Colonic mucosa (tissue), 4 donors: ENCODE measurements around the gene ACTR3C. TPM values are rescaled to one million over a fixed set of nuclear protein-coding genes. Genes with fewer than 3 reads are reported as not detected.

Source experiments
- DNase-seq: peaks from one replicate; pipeline ENCODE4 v3.0.0-alpha.2; 2020
- H3K27ac ChIP-seq: fragments of 200-600 bp; one replicate; pipeline ENCODE4 v1.8.0; 2021
- H3K27me3 ChIP-seq: fragments of 200-600 bp; one replicate; pipeline ENCODE4 v1.8.0; 2021
- H3K36me3 ChIP-seq: fragments of 200-600 bp; one replicate; pipeline ENCODE4 v1.8.0; 2021
- H3K4me1 ChIP-seq: fragments of 200-600 bp; one replicate; pipeline ENCODE4 v1.8.0; 2021; ENCODE audit warnings: mild to moderate bottlenecking
- H3K4me3 ChIP-seq: fragments of 200-600 bp; one replicate; pipeline ENCODE4 v1.8.0; 2021
- H3K9ac ChIP-seq, 2 donors: one replicate each; pipeline ENCODE4 v1.7.0; 2013; ENCODE audit warnings: control low read depth in 2 of 2, low read depth in 2 of 2, low read length in 2 of 2
- H3K9me3 ChIP-seq: fragments of 200-600 bp; one replicate; pipeline ENCODE4 v1.8.0; 2021
- CTCF ChIP-seq: fragments of 200-600 bp; IDR thresholded peaks from one replicate; pipeline ENCODE4 v1.8.0; 2022; ENCODE audit warnings: antibody characterized with exemption, mild to moderate bottlenecking
- intact Hi-C: fragments of 100-400 bp; cut with DNase I; formaldehyde crosslinking; loops from one replicate; pipeline ENCODE4 v1.14.1; 2022
- total RNA-seq, 2 donors: library from RNA; stranded (reverse); fragmentation: NEBNext Ultra II Directional in 1 of 2; extraction: Animal tissue kit (Norgen Biotek cat#: 25700) in 1 of 2; gene quantifications; one replicate each; pipeline ENCODE4 v1.2.1, GENCODE V29; 2021
- donor health status: healthy.
- donor health status: DM: no; HTN: no; CAD: no.
- donor health status: DM: no; HTN: no; CAD: no.

The ACTR3C gene
- total RNA-seq, 2 donors from 2014 or later: 17.6 to 29.6 TPM

DNA sequence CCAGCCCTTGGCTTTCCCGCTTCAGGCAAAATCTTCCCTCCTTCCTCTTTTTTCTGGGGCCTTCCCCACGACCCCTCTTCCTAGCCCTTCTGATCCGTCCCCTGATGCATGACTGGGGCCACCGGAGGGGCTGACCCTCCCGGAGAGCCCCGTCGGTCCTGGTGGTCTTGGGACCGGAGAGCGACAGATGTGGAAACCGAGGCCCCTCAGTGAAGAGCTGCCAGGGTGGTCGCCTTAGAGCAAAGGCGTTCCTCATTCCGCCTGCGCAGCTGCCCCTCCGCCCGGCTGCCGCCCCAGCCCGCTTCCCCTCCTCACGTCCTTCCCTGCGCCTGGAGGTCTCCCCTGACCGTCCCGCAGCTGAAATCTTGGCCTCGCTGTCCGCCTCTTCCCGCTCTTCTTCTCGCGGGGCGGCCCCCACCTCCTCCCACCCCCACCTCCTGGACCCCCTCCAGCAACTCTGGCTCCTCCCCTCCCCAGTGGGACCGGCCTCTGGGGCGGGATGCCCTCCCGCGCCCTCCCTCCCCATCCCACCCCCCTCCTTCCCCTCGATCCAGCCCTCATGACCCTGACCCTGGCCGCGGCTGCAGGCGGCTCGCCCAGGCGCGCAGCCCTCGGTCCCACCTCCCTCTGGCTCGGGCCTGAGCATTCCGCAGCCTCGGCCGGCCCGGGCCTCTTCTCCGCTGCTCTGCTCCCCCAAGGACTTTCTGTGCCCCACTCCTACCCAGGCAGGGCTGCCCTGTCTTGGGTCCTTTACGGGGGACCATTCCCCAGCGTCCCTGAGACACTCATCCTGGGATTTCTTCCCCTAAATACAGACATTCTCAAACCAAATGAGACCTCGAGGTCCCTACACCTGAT is 18.1 kb upstream of the ACTR3C start, which contains the start of gene RARRES2:
Gene RARRES2, minus strand, starts transcription at position 367 of the 858 bp plus-strand sequence. CDS start 1,020 bp downstream, outside the sequence.
- Histone ChIP-seq H3K4me3 (peak within 1 kb of the TSS; percentile 43), H3K9me3 (no peaks in the 10 kb centered on the region), H3K27me3 (no peaks in the 10 kb centered on the region), H3K4me1 (peaks cover 19% of the 10 kb centered on the region), H3K27ac (peak within 1 kb of the TSS; percentile 65), H3K36me3 (no peaks in the 10 kb centered on the region), H3K9ac (peak within 1 kb of the TSS; percentile 65 to 66)
- no peak for TF ChIP-seq CTCF
- peak; percentile 58 for DNase-seq
- intact Hi-C loops: no loop called here

DNA sequence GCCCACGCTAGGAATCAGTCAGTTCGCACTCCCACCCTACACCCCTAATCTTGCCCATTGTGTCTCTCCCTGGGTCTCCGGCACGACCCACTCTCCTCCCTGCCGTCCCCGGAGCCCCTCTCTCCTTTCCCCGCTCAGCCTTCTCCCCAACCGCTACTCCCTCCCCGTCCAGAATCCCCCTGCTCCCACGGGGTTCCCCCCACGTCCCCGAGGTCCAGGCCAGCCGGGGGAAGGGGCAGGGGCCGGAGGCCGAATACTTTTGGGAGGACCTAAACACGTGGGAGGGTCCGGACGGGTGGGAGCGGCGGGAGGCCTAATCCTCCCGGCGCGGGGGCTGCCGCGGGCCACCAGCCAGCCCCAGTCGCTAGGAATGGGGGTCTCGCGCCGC is 17.5 kb upstream of the ACTR3C start:
- intact Hi-C loops: no loop called here
- Histone ChIP-seq H3K4me3 (peak overlapping the region; percentile 43), H3K36me3 (no peaks in the 10 kb centered on the region), H3K4me1 (peaks cover 19% of the 10 kb centered on the region), H3K27me3 (no peaks in the 10 kb centered on the region), H3K9me3 (no peaks in the 10 kb centered on the region), H3K9ac (peak overlapping the region; percentile 65 to 66), H3K27ac (peak overlapping the region; percentile 65)
- no peak for DNase-seq
- no peak for TF ChIP-seq CTCF

DNA sequence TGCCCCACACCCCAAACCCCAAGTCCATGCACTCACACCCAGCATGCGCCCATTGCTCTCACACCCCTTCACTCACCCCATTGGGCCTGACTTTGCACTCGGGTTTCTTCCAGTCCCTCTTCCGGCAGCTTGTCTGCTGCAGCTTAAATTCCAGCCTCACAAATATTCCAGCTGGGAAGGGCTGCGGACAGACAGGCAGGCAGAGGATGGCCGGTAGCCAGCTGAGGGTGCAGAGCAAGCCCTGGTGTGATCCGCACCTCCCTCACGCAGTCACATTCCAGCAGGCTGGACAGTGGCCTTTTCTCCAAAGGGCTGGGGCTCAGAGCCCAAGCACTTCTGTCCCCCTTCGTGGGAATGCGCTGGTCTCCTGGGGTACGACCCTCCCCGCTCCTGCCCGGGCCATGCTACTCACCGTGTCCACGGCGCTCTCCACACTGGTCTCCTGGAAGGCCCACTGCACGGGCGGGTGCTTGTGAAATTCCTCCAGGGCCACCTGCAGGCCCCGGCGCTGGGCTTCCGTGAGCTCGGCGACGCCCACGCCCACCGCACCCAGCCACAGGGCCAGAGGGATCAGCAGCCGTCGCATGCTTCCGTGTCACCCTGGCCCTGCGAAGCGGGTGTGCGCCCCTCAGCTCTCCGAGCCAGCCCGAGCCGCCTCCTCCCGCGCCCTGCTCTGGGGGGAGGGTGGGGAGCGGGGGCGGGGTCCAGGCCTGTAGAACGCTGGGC is 16.8 kb upstream of the ACTR3C start:
- peaks cover 19% of the 10 kb centered on the region for H3K4me1 ChIP-seq
- intact Hi-C loops: no loop called here
- peak overlapping the region; percentile 43 for H3K4me3 ChIP-seq
- TF ChIP-seq CTCF: no peak
- no peaks in the 10 kb centered on the region for H3K36me3 ChIP-seq
- peak; percentile 63 for DNase-seq
- no peaks in the 10 kb centered on the region for H3K27me3 ChIP-seq
- peak overlapping the region; percentile 12 to 58 for H3K9ac ChIP-seq
- H3K27ac ChIP-seq: peak overlapping the region; percentile 65
- no peaks in the 10 kb centered on the region for H3K9me3 ChIP-seq

DNA sequence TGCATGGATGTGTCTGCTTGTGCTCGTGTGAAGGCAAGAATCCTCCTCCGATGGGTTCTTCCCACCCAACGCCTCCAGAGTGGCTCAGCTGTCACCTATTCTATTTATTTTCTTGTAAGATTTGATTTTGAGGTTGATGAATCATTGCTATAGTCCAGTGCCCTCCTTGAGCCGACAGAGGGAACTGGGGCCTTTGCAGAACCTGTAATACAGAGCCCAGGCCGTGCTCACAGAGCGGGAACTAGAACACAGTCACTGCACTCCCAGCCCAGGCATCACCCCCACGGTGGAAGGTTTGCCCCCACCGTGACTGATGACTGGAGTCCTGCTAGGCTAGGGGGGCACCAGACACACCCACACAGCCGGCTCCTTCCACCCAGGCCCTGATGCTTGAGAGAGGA is 16.1 kb upstream of the ACTR3C start:
- no peak for DNase-seq
- peaks cover 19% of the 10 kb centered on the region for H3K4me1 ChIP-seq
- no peaks in the 10 kb centered on the region for H3K9me3 ChIP-seq
- intact Hi-C loops: no loop called here
- peak overlapping the region; percentile 65 for H3K27ac ChIP-seq
- no peaks in the 10 kb centered on the region for H3K36me3 ChIP-seq
- TF ChIP-seq CTCF: no peak
- peak overlapping the region; percentile 43 for H3K4me3 ChIP-seq
- H3K27me3 ChIP-seq: no peaks in the 10 kb centered on the region
- peak overlapping the region; percentile 12 to 53 for H3K9ac ChIP-seq

- Histone ChIP-seq H3K36me3 (no peaks in the 10 kb centered on the region), H3K27ac (no peak overlapping the region), H3K27me3 (no peaks in the 10 kb centered on the region), H3K9ac (no peak overlapping the region), H3K9me3 (no peaks in the 10 kb centered on the region), H3K4me1 (peaks cover 19% of the 10 kb centered on the region), H3K4me3 (no peak overlapping the region)
- no peak for TF ChIP-seq CTCF
- intact Hi-C loops: no loop called here
- DNase-seq: no peak
Observed at GRCh38 chr7:150338166-150338829, 15.0 kb upstream of the ACTR3C start.
